DMS 273 (cell line): Measurements from ENCODE around the gene KCNE1.
"Not testable (repeated sequence)": the region's sequence is repeated elsewhere in the genome, so short reads cannot be mapped to it uniquely, and the experiment has no call there.

ENCODE experiments used
- DNase-seq: peaks from one replicate; lab custom pipeline; 2025; ENCODE audit not compliant: unreplicated experiment; lab: John Stamatoyannopoulos, UW

The KCNE1 gene

DNA sequence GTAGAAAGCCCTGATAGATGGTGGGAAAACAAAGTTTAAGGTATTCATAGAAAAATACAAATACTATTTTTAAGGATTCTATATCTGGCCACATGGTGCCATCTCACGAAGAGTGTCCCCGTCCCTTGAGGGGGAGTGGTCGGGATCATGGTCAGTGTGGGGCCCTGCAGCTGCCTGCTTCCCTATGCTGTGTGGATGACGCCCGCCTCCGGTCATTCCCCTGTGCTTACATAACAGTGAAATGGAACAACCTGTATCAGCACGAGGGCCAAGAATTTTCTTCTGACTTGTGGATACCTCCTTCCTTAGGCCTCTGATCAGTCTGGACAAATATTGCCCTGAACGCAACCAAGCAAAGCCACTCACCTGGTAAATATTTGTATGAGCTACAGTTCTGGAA is 84.7 kb downstream of the KCNE1 start:
- not testable (repeated sequence) for DNase-seq

DNA sequence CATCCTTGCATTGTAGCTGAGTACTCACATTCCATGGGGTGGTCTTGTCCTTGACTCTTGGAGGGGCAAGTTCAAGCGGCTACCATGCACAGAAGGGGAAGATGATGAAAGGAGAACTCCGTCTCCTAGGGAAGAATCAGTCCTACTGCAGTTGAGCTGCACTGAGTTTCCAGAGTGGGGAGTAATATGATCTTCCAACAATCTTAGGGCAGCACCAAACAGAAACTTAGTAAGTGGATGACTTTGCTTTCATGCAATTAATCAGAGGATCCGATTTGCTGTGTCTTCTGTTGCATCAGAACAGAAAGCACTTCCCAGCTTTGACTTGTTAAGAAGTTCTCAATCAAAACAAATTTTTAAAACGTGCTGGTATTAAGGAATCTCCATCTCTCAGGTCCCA is 88.2 kb downstream of the KCNE1 start, which contains the start of gene SMIM34:
TSS of gene SMIM34 (minus strand) at position 147 of the 400 bp plus-strand sequence. CDS start at position 35, 112 bp downstream.
- DNase-seq = not testable (repeated sequence)

- DNase-seq = not testable (repeated sequence)
Measured at GRCh38 chr21:34417448-34418077, 94.4 kb downstream of the KCNE1 start.

- not testable (repeated sequence) for DNase-seq
Measured at GRCh38 chr21:34407294-34407693, 104.7 kb downstream of the KCNE1 start.

GRCh38 chr21:34406676-34407075 is 105.3 kb downstream of the KCNE1 start:
- not testable (repeated sequence) for DNase-seq

DNA sequence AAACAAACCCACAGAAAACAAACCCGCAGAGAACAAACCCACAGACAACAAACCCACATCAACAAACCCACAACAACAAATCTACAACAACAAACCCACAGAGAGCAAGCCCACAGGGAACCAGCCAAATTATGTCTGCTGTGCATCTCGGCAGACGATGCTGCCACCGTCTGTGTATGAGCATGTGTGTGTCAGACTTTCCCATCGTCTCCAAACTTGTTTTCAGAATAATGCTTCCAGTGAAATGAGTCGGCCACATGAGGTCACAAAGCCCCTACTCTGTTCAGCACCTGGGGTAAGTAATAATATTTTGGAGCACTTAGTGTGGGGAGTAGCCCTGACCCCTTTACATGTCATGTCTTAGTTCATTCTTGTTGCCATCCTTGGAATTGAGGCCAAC is 105.9 kb downstream of the KCNE1 start:
- DNase-seq = not testable (repeated sequence)

GRCh38 chr21:34405686-34406085 is 106.3 kb downstream of the KCNE1 start:
- not testable (repeated sequence) for DNase-seq

DNA sequence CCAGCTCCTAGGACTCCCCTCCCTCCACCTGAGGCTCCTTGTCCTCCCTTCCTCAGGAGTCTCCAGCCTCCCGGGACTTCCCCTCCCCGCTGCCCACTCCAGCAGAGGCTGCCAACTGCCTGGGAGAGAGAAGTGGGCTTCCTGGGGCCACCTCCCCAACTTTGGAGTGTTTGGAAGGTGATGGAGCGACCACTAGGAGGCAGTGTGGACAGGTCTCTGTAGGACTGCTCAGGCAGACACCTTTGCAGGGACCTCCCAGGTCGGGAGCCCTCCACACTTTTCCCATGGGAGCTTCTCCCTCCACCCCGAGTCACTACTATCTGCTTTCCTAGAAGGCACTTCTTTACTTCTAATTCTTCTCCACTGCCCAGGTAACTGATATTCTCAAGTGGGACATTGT is 107.3 kb downstream of the KCNE1 start:
- DNase-seq = not testable (repeated sequence)

GRCh38 chr21:34400522-34400921 is 111.5 kb downstream of the KCNE1 start:
- not testable (repeated sequence) for DNase-seq
